NB4 (cell line): ENCODE results near the gene PXMP4.

Source experiments
- CTCF ChIP-seq: IDR thresholded peaks from one replicate; pipeline ENCODE4 v1.5.1; 2012; ENCODE audit warnings: low read depth, low read length
- MAX ChIP-seq: IDR thresholded peaks from 2 replicates; pipeline ENCODE4 v1.6.1; 2011; ENCODE audit warnings: low read depth, low read length
- MYC ChIP-seq: IDR thresholded peaks from 2 replicates; pipeline ENCODE4 v1.6.1; 2011; ENCODE audit warnings: low read depth, low read length
- POLR2A ChIP-seq: IDR thresholded peaks from 2 replicates; pipeline ENCODE4 v1.6.1; 2011; ENCODE audit warnings: mild to moderate bottlenecking; ENCODE audit not compliant: insufficient read length; ENCODE audit errors: extremely low read depth

- TF ChIP-seq CTCF (no peak), MAX (no peak), POLR2A (no peak), MYC (no peak)
Measured at GRCh38 chr20:33721391-33722140, 1.5 kb upstream of the PXMP4 start.
